GM18505 (cell line): ENCODE measurements around the gene NHSL1.

ENCODE experiments used
- ATAC-seq: cut with Tn5 transposase; IDR thresholded peaks from one replicate; pipeline ENCODE4 v1.9.1; 2021; ENCODE audit not compliant: unreplicated experiment
- POLR2A ChIP-seq: IDR thresholded peaks from 4 replicates; pipeline ENCODE4 v1.6.1; 2011; ENCODE audit warnings: borderline replicate concordance; ENCODE audit not compliant: insufficient read depth, insufficient read length; ENCODE audit errors: extremely low read depth

NHSL1 gene

GRCh38 chr6:138446821-138447220 lies 52.5 kb downstream of the NHSL1 start:
- ATAC-seq: no peak
- TF ChIP-seq POLR2A: no peak

GRCh38 chr6:138443979-138444378 lies 55.3 kb downstream of the NHSL1 start:
- ATAC-seq: no peak
- no peak for TF ChIP-seq POLR2A

GRCh38 chr6:138442663-138443062 lies 56.6 kb downstream of the NHSL1 start:
- TF ChIP-seq POLR2A: no peak
- no peak for ATAC-seq

GRCh38 chr6:138441965-138442364 lies 57.3 kb downstream of the NHSL1 start:
- TF ChIP-seq POLR2A: no peak
- ATAC-seq: no peak

GRCh38 chr6:138440758-138441357 lies 58.4 kb downstream of the NHSL1 start:
- ATAC-seq: no peak
- TF ChIP-seq POLR2A: no peak

GRCh38 chr6:138440296-138440695 lies 59.0 kb downstream of the NHSL1 start:
- TF ChIP-seq POLR2A: no peak
- ATAC-seq: no peak

GRCh38 chr6:138439546-138439945 lies 59.7 kb downstream of the NHSL1 start:
- no peak for ATAC-seq
- no peak for TF ChIP-seq POLR2A

GRCh38 chr6:138434925-138435324 lies 64.4 kb downstream of the NHSL1 start:
- ATAC-seq: no peak
- TF ChIP-seq POLR2A: no peak

- no peak for TF ChIP-seq POLR2A
- no peak for ATAC-seq
These were observed 65.2 kb downstream of the NHSL1 start for GRCh38 chr6:138434096-138434495.

GRCh38 chr6:138432063-138432356 lies 67.3 kb downstream of the NHSL1 start:
- TF ChIP-seq POLR2A: no peak
- no peak for ATAC-seq

- no peak for ATAC-seq
- no peak for TF ChIP-seq POLR2A
These were observed 67.8 kb downstream of the NHSL1 start for GRCh38 chr6:138431256-138432062.

GRCh38 chr6:138430361-138431145 lies 68.7 kb downstream of the NHSL1 start:
- no peak for TF ChIP-seq POLR2A
- ATAC-seq: no peak

- TF ChIP-seq POLR2A: no peak
- no peak for ATAC-seq
These were observed 69.5 kb downstream of the NHSL1 start for GRCh38 chr6:138429761-138430160.
